ENCODE measurements around the gene PCBP3. TPM values are rescaled to one million over a fixed set of nuclear protein-coding genes. Genes with fewer than 3 reads are reported as not detected.

The PCBP3 gene
- total and polyA plus RNA-seq, 12 donors = 1.7 to 15.8 (median 4.7) TPM

GRCh38 chr21:45889961-45890360 lies 246.4 kb downstream of the PCBP3 start:
- Histone ChIP-seq H3K27ac (peak overlapping the region in 1 of 5 donors; percentile 44), H3K36me3 (replicated peaks in 1 of 2) (no peaks in the 10 kb centered on the region), H3K9me3 (replicated peaks in 1 of 3) (no peaks in the 10 kb centered on the region), H3K4me3 (no peak overlapping the region), H3K27me3 (no peaks in the 10 kb centered on the region), H3K4me1 (replicated peaks in 1 of 2) (peaks cover 0 to 19% of the 10 kb centered on the region in 2 donors)
- peak in 1 of 7 donors; percentile 79 for DNase-seq
- WGBS, 4 donors = 58 to 71% (median 65%) methylated on average over 6 to 10 of the region's 10 CpGs
- intact Hi-C loops (cut with DNase I) = no loop called here
- TF ChIP-seq POLR2A (IDR thresholded peaks at IDR 0.05) = no peak
- TF ChIP-seq CTCF (IDR thresholded peaks at IDR 0.05) = no peak

- H3K27ac ChIP-seq = no peak overlapping the region
- H3K4me1 ChIP-seq (replicated peaks in 1 of 2) = peaks cover 0 to 19% of the 10 kb centered on the region in 2 donors
Observed at GRCh38 chr21:45891388-45892155, 248.0 kb downstream of the PCBP3 start.

GRCh38 chr21:45892156-45892915 lies 248.8 kb downstream of the PCBP3 start:
- Histone ChIP-seq H3K4me3 (no peak overlapping the region), H3K4me1 (replicated peaks in 1 of 2) (peaks cover 0 to 19% of the 10 kb centered on the region in 2 donors), H3K27me3 (no peaks in the 10 kb centered on the region), H3K9me3 (replicated peaks in 1 of 3) (no peaks in the 10 kb centered on the region), H3K36me3 (replicated peaks in 1 of 2) (no peaks in the 10 kb centered on the region), H3K27ac (no peak overlapping the region)
- 52 to 69% (median 60%) methylated on average over 16 to 26 of the region's 26 CpGs for WGBS, 4 donors
- intact Hi-C loops (cut with DNase I) = no loop called here
- DNase-seq = peak in 2 of 7 donors; percentile 4 to 72
- TF ChIP-seq POLR2A (IDR thresholded peaks at IDR 0.05) (no peak), CTCF (IDR thresholded peaks at IDR 0.05) (no peak)

More at GRCh38 chr21:45891388-45892155, 248.0 kb downstream of the PCBP3 start:
- Histone ChIP-seq H3K4me3 (no peak overlapping the region), H3K27me3 (no peaks in the 10 kb centered on the region), H3K9me3 (replicated peaks in 1 of 3) (no peaks in the 10 kb centered on the region), H3K36me3 (replicated peaks in 1 of 2) (no peaks in the 10 kb centered on the region)
- 61 to 73% (median 71%) methylated on average over 26 of the region's 26 CpGs for WGBS, 4 donors
- intact Hi-C loops (cut with DNase I) = no loop called here
- TF ChIP-seq POLR2A (IDR thresholded peaks at IDR 0.05) (no peak), CTCF (IDR thresholded peaks at IDR 0.05) (no peak)
- no peak for DNase-seq

- H3K27ac ChIP-seq = peak overlapping the region in 1 of 5 donors; percentile 34
- H3K4me3 ChIP-seq = no peak overlapping the region
- 78 to 88% (median 83%) methylated on average over 6 to 11 of the region's 11 CpGs for WGBS, 4 donors
- H3K36me3 ChIP-seq (replicated peaks in 1 of 2) = no peaks in the 10 kb centered on the region
- DNase-seq = no peak
- intact Hi-C loops (cut with DNase I) = no loop called here
- no peaks in the 10 kb centered on the region for H3K9me3 ChIP-seq (replicated peaks in 1 of 3)
- peaks cover 0 to 18% of the 10 kb centered on the region in 2 donors for H3K4me1 ChIP-seq (replicated peaks in 1 of 2)
- no peak for TF ChIP-seq POLR2A (IDR thresholded peaks at IDR 0.05)
- no peak for TF ChIP-seq CTCF (IDR thresholded peaks at IDR 0.05)
- no peaks in the 10 kb centered on the region for H3K27me3 ChIP-seq
Observed at GRCh38 chr21:45892916-45893739, 249.6 kb downstream of the PCBP3 start.
